HEK293 (cell line): ENCODE measurements around the gene VPS11.

ENCODE experiments used
- BCL6B ChIP-seq: fragments of 450-650 bp; formaldehyde crosslinking; IDR thresholded peaks from 2 replicates; pipeline ENCODE4 v1.5.1; 2017; ENCODE audit warnings: missing biosample characterization, missing genetic modification characterization
- GLI2 ChIP-seq: fragments of 450-650 bp; formaldehyde crosslinking; IDR thresholded peaks from 2 replicates; pipeline ENCODE4; 2017; ENCODE audit warnings: missing biosample characterization, missing genetic modification characterization, low read depth, borderline replicate concordance
- GLIS1 ChIP-seq: fragments of 450-650 bp; formaldehyde crosslinking; IDR thresholded peaks from 2 replicates; pipeline ENCODE4 v1.5.1; 2016; ENCODE audit warnings: missing biosample characterization, missing genetic modification characterization
- IKZF3 ChIP-seq: fragments of 450-650 bp; IDR thresholded peaks from 2 replicates; pipeline ENCODE4 v1.5.0; 2018; ENCODE audit warnings: missing biosample characterization, mild to moderate bottlenecking, missing genetic modification characterization, moderate library complexity
- KLF10 ChIP-seq: fragments of 450-650 bp; IDR thresholded peaks from 2 replicates; pipeline ENCODE4 v1.5.1; 2018; ENCODE audit warnings: missing biosample characterization, mild to moderate bottlenecking, missing genetic modification characterization
- KLF16 ChIP-seq: fragments of 450-650 bp; formaldehyde crosslinking; IDR thresholded peaks from 2 replicates; pipeline ENCODE4 v1.5.1; 2017; ENCODE audit warnings: missing biosample characterization, missing genetic modification characterization
- MEIS1 ChIP-seq: sonication (generic); formaldehyde crosslinking; IDR thresholded peaks from 2 replicates; pipeline ENCODE4 v1.8.1; 2022; ENCODE audit warnings: missing genetic modification reagents, mild to moderate bottlenecking, borderline replicate concordance
- OSR2 ChIP-seq: fragments of 450-650 bp; formaldehyde crosslinking; IDR thresholded peaks from 2 replicates; pipeline ENCODE4 v1.5.1; 2016; ENCODE audit warnings: missing biosample characterization, missing genetic modification characterization
- YY2 ChIP-seq: fragments of 450-650 bp; formaldehyde crosslinking; IDR thresholded peaks from 2 replicates; pipeline ENCODE4 v1.5.1; 2016; ENCODE audit warnings: missing biosample characterization, missing genetic modification characterization
- ZNF10 ChIP-seq: fragments of 450-650 bp; formaldehyde crosslinking; IDR thresholded peaks from 2 replicates; pipeline ENCODE4 v1.5.1; 2017; ENCODE audit warnings: missing biosample characterization, missing genetic modification characterization
- ZNF132 ChIP-seq: fragments of 450-650 bp; formaldehyde crosslinking; IDR thresholded peaks from 2 replicates; pipeline ENCODE4 v1.5.1; 2017; ENCODE audit warnings: missing biosample characterization, missing genetic modification characterization, borderline replicate concordance
- ZNF211 ChIP-seq: fragments of 450-650 bp; formaldehyde crosslinking; IDR thresholded peaks from 2 replicates; pipeline ENCODE4 v1.5.1; 2016; ENCODE audit warnings: low read depth, missing biosample characterization, missing genetic modification characterization
- ZNF513 ChIP-seq: fragments of 450-650 bp; IDR thresholded peaks from 2 replicates; pipeline ENCODE4 v1.5.1; 2018; ENCODE audit warnings: missing biosample characterization, missing genetic modification characterization
- ZNF518A ChIP-seq: fragments of 450-650 bp; formaldehyde crosslinking; conservative IDR thresholded peaks from 2 replicates; pipeline ENCODE4 v1.5.1; 2016; ENCODE audit warnings: low read depth, missing biosample characterization, missing genetic modification characterization
- ZNF560 ChIP-seq: fragments of 450-650 bp; formaldehyde crosslinking; IDR thresholded peaks from 2 replicates; pipeline ENCODE4 v1.5.1; 2017; ENCODE audit warnings: missing biosample characterization, missing genetic modification characterization, borderline replicate concordance
- ZNF561 ChIP-seq: fragments of 450-650 bp; IDR thresholded peaks from 2 replicates; pipeline ENCODE4 v1.5.1; 2018; ENCODE audit warnings: missing biosample characterization, missing genetic modification characterization, borderline replicate concordance
- ZNF654 ChIP-seq: fragments of 450-650 bp; formaldehyde crosslinking; IDR thresholded peaks from 2 replicates; pipeline ENCODE4 v1.5.1; 2016; ENCODE audit warnings: low read depth, missing biosample characterization, missing genetic modification characterization
- ZNF670 ChIP-seq: fragments of 450-650 bp; formaldehyde crosslinking; IDR thresholded peaks from 2 replicates; pipeline ENCODE4 v1.5.1; 2016; ENCODE audit warnings: missing biosample characterization, missing genetic modification characterization, low read depth
- TF ChIP-seq, protein P1 (sequence below): fragments of 450-650 bp; formaldehyde crosslinking; IDR thresholded peaks from 2 replicates; pipeline ENCODE4 v1.5.1; 2016; ENCODE audit warnings: missing biosample characterization, missing genetic modification characterization
- TF ChIP-seq, protein P2 (sequence below): fragments of 450-650 bp; formaldehyde crosslinking; IDR thresholded peaks from 2 replicates; pipeline ENCODE4 v1.5.1; 2016; ENCODE audit warnings: missing biosample characterization, missing genetic modification characterization
- TF ChIP-seq, protein P3 (sequence below): fragments of 450-650 bp; formaldehyde crosslinking; conservative IDR thresholded peaks from 2 replicates; pipeline ENCODE4 v1.5.1; 2016; ENCODE audit warnings: low read depth, missing biosample characterization, missing genetic modification characterization

Gene VPS11

DNA sequence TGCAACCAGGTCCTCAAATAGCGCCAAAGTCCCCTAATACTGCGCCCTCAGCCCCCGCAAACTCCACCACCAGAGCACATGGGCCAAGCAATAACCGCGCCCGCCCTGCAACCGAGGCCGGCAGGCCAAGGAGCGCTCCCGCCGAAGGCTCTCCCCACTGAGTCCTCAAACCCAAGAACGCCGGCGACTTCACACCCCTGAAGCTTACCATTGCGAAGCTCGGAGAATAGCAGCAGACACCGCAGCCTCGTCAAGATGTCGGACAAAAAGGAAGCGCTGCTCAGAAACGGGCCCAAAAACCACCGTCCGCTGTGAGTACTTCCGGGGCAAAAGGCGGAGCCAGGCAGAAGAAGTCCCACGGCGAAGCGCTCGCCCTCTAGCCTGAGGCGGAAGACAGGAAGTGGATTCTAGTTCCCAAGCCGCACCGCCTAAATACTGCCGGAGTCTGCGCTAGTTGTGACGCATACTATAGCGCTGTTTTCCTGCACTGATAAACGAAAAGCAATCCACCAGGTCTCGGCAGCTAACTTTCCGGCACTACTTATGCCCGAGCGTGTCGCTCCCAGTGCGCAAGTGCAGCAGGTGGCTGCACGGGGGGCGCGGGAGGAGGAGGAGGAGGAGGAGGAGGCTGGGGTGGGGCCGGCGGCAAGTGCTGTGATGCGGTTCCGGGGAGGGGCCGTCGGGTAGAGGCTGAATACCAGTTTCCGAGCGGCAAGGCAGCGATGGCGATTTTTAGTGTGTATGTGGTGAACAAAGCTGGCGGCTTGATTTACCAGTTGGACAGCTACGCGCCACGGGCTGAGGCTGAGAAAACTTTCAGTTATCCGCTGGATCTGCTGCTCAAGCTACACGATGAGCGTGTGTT is 49.3 kb upstream of the VPS11 start, which contains the start of the genes RPS25 and TRAPPC4 (continued):
- TF ChIP-seq ZNF518A, result peak; percentile 91
- peak; percentile 59 for TF ChIP-seq GLIS1 (tag by site-specific recombination)
- 0 out of 2 replicates have a peak, but pooled peaks have one; percentile 60 for TF ChIP-seq ZNF561 (tag by site-specific recombination)
- TF ChIP-seq YY2 (tag by site-specific recombination), result 0 out of 2 replicates have a peak, but pooled peaks have one; percentile 55
- TF ChIP-seq BCL6B (tag by site-specific recombination), result no peak
- TF ChIP-seq ZNF10 (tag by site-specific recombination), result no peak
- TF ChIP-seq KLF10 (tag by site-specific recombination), result no peak
- TF ChIP-seq ZNF654 (tag by site-specific recombination), result no peak
- TF ChIP-seq KLF16 (tag by site-specific recombination), result peak; percentile 61; the same call in 1 of the 2 replicates
- TF ChIP-seq ZNF670, result no peak
- no peak for TF ChIP-seq MEIS1 (CRISPR knock-in tag)
- no peak for TF ChIP-seq ZNF211
- TF ChIP-seq, protein P1, sequence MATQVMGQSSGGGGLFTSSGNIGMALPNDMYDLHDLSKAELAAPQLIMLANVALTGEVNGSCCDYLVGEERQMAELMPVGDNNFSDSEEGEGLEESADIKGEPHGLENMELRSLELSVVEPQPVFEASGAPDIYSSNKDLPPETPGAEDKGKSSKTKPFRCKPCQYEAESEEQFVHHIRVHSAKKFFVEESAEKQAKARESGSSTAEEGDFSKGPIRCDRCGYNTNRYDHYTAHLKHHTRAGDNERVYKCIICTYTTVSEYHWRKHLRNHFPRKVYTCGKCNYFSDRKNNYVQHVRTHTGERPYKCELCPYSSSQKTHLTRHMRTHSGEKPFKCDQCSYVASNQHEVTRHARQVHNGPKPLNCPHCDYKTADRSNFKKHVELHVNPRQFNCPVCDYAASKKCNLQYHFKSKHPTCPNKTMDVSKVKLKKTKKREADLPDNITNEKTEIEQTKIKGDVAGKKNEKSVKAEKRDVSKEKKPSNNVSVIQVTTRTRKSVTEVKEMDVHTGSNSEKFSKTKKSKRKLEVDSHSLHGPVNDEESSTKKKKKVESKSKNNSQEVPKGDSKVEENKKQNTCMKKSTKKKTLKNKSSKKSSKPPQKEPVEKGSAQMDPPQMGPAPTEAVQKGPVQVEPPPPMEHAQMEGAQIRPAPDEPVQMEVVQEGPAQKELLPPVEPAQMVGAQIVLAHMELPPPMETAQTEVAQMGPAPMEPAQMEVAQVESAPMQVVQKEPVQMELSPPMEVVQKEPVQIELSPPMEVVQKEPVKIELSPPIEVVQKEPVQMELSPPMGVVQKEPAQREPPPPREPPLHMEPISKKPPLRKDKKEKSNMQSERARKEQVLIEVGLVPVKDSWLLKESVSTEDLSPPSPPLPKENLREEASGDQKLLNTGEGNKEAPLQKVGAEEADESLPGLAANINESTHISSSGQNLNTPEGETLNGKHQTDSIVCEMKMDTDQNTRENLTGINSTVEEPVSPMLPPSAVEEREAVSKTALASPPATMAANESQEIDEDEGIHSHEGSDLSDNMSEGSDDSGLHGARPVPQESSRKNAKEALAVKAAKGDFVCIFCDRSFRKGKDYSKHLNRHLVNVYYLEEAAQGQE (tag by site-specific recombination), result peak; percentile 37; the same call in 1 of the 2 replicates
- TF ChIP-seq ZNF132 (tag by site-specific recombination), result no peak
- peak; percentile 94 for TF ChIP-seq ZNF513 (tag by site-specific recombination)
- TF ChIP-seq, protein P2, sequence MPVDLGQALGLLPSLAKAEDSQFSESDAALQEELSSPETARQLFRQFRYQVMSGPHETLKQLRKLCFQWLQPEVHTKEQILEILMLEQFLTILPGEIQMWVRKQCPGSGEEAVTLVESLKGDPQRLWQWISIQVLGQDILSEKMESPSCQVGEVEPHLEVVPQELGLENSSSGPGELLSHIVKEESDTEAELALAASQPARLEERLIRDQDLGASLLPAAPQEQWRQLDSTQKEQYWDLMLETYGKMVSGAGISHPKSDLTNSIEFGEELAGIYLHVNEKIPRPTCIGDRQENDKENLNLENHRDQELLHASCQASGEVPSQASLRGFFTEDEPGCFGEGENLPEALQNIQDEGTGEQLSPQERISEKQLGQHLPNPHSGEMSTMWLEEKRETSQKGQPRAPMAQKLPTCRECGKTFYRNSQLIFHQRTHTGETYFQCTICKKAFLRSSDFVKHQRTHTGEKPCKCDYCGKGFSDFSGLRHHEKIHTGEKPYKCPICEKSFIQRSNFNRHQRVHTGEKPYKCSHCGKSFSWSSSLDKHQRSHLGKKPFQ (tag by site-specific recombination), result 0 out of 2 replicates have a peak, but pooled peaks have one; percentile 37
- TF ChIP-seq IKZF3, result no peak
- TF ChIP-seq ZNF560 (tag by site-specific recombination), result no peak
- TF ChIP-seq, protein P3, sequence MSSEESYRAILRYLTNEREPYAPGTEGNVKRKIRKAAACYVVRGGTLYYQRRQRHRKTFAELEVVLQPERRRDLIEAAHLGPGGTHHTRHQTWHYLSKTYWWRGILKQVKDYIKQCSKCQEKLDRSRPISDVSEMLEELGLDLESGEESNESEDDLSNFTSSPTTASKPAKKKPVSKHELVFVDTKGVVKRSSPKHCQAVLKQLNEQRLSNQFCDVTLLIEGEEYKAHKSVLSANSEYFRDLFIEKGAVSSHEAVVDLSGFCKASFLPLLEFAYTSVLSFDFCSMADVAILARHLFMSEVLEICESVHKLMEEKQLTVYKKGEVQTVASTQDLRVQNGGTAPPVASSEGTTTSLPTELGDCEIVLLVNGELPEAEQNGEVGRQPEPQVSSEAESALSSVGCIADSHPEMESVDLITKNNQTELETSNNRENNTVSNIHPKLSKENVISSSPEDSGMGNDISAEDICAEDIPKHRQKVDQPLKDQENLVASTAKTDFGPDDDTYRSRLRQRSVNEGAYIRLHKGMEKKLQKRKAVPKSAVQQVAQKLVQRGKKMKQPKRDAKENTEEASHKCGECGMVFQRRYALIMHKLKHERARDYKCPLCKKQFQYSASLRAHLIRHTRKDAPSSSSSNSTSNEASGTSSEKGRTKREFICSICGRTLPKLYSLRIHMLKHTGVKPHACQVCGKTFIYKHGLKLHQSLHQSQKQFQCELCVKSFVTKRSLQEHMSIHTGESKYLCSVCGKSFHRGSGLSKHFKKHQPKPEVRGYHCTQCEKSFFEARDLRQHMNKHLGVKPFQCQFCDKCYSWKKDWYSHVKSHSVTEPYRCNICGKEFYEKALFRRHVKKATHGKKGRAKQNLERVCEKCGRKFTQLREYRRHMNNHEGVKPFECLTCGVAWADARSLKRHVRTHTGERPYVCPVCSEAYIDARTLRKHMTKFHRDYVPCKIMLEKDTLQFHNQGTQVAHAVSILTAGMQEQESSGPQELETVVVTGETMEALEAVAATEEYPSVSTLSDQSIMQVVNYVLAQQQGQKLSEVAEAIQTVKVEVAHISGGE, result peak; percentile 98
- no peak for TF ChIP-seq GLI2 (tag by site-specific recombination)
- no peak for TF ChIP-seq OSR2 (tag by site-specific recombination)
